GM12878 (cell line): ENCODE data around the gene CNIH1. TPM values are rescaled to one million over a fixed set of nuclear protein-coding genes. Genes with fewer than 3 reads are reported as not detected.

Experiments used
- ATAC-seq: fragments of 200-7000 bp; cut with Tn5 transposase; 3 replicates; pipeline ENCODE4 v1.9.1; 2020; ENCODE audit warnings: mild to moderate bottlenecking, moderate library complexity
- BruUV-seq: library from RNA; stranded (reverse); fragments of 400-500 nt; replicated peaks from 2 replicates; lab custom pipeline; 2021; lab: Mats Ljungman, UMichigan
- CTCF ChIA-PET: fragments of 300-600 bp; sonication (Branson Sonifier 250); formaldehyde crosslinking; extraction: SDS; loops from one replicate; lab custom pipeline; 2021; ENCODE audit warnings: inconsistent platforms; lab: Yijun Ruan, JAX
- POLR2A ChIA-PET: fragments of 350-600 bp; formaldehyde crosslinking; extraction: SDS; loops from one replicate; lab custom pipeline; 2021; ENCODE audit warnings: inconsistent platforms; lab: Charles Lee
- RAD21 ChIA-PET: fragments of 300-600 bp; sonication (Branson Sonifier 250); formaldehyde crosslinking; loops from one replicate; lab custom pipeline; 2023; ENCODE audit warnings: antibody characterized with exemption; ENCODE audit not compliant: unreplicated experiment; lab: Charles Lee
- SMC1A ChIA-PET: fragments of 300-600 bp; sonication (Branson Sonifier 250); formaldehyde crosslinking; loops from one replicate; lab custom pipeline; 2023; ENCODE audit not compliant: unreplicated experiment, uncharacterized antibody; lab: Charles Lee
- DNase-seq: peaks from one replicate; pipeline ENCODE4 v3.0.0-alpha.2; 2011; ENCODE audit warnings: low read depth, low spot score
- FAIRE-seq: peaks from 3 replicates; lab custom pipeline; 2011; peaks lifted over from hg19 to GRCh38; lab: Jason Lieb, UNC
- H2AFZ ChIP-seq: 2 replicates; pipeline ENCODE4 v1.6.0; 2011; ENCODE audit warnings: low read depth, low read length, control low read depth; ENCODE audit not compliant: control insufficient read depth
- H3K27ac ChIP-seq: 2 replicates; pipeline ENCODE4 v1.5.1; 2011; ENCODE audit warnings: control low read depth; ENCODE audit not compliant: control insufficient read depth, insufficient read depth
- H3K27me3 ChIP-seq, 2 experiments: replicated peaks in 1 of 2; 2 replicates each; pipeline versions ENCODE4 v1.6.0 to v1.6.1; 2011; ENCODE audit warnings: low read length in 1 of 2; ENCODE audit not compliant: control insufficient read depth in 2 of 2, insufficient read depth in 2 of 2
- H3K36me3 ChIP-seq, 2 experiments: 2 replicates each; pipeline ENCODE4 v1.5.1; 2011; ENCODE audit warnings: low read length in 1 of 2; ENCODE audit not compliant: control insufficient read depth in 2 of 2, insufficient read depth in 2 of 2
- H3K4me1 ChIP-seq: 2 replicates; pipeline ENCODE4 v1.6.1; 2011; ENCODE audit warnings: mild to moderate bottlenecking, low read length, moderate library complexity, mixed read lengths; ENCODE audit not compliant: control insufficient read depth, insufficient read depth
- H3K4me2 ChIP-seq: 2 replicates; pipeline ENCODE4 v1.6.0; 2011; ENCODE audit warnings: control low read depth; ENCODE audit not compliant: control insufficient read depth, insufficient read depth
- H3K4me3 ChIP-seq: fragments of 200-600 bp; sonication (generic); 2 replicates; pipeline ENCODE4 v1.5.1; 2016
- H3K79me2 ChIP-seq: 2 replicates; pipeline ENCODE4 v1.6.0; 2011; ENCODE audit warnings: low read length; ENCODE audit not compliant: control insufficient read depth, insufficient read depth
- H3K9ac ChIP-seq: 2 replicates; pipeline ENCODE4 v1.8.0; 2011; ENCODE audit warnings: low read length, control low read depth, mixed read lengths; ENCODE audit not compliant: control insufficient read depth, insufficient read depth
- H3K9me3 ChIP-seq: replicated peaks from 3 replicates; pipeline ENCODE4 v1.5.1; 2011; ENCODE audit warnings: mild to moderate bottlenecking, low read length; ENCODE audit not compliant: control insufficient read depth, insufficient read depth
- H4K20me1 ChIP-seq: 2 replicates; pipeline ENCODE4 v1.6.0; 2011; ENCODE audit not compliant: control insufficient read depth, insufficient read depth
- CREB1 ChIP-seq: IDR thresholded peaks from 2 replicates; pipeline ENCODE4 v1.6.1; 2012; ENCODE audit warnings: low read depth, mild to moderate bottlenecking, inconsistent platforms
- EGR1 ChIP-seq, 2 experiments: IDR thresholded peaks; 1 replicate in 1 of 2; 2 replicates in 1 of 2; pipeline ENCODE4 v1.6.1; 2011 to 2012; ENCODE audit warnings: low read depth in 2 of 2, low read length in 2 of 2, borderline replicate concordance in 1 of 2, mild to moderate bottlenecking in 1 of 2, moderate library complexity in 1 of 2
- GABPA ChIP-seq: IDR thresholded peaks from 2 replicates; pipeline ENCODE4 v1.6.1; 2014; ENCODE audit warnings: antibody characterized with exemption, low read depth, mild to moderate bottlenecking, inconsistent platforms
- PRDM15 ChIP-seq: fragments of 450-650 bp; formaldehyde crosslinking; IDR thresholded peaks from 2 replicates; pipeline ENCODE4 v1.4.0; 2020; ENCODE audit warnings: mild to moderate bottlenecking, moderate library complexity
- RELB ChIP-seq: fragments of 450-650 bp; IDR thresholded peaks from 2 replicates; pipeline ENCODE4 v1.6.1; 2017; ENCODE audit warnings: low read depth, mild to moderate bottlenecking, moderate library complexity
- SIX5 ChIP-seq: IDR thresholded peaks from 2 replicates; pipeline ENCODE4 v1.6.1; 2011; ENCODE audit warnings: mild to moderate bottlenecking, low read depth, low read length, moderate library complexity; ENCODE audit not compliant: severe bottlenecking
- SREBF2 ChIP-seq: IDR thresholded peaks from 2 replicates; pipeline ENCODE4 v1.6.1; 2012; ENCODE audit warnings: mild to moderate bottlenecking, low read length
- WRNIP1 ChIP-seq: IDR thresholded peaks from 2 replicates; pipeline ENCODE4 v1.6.1; 2011; ENCODE audit warnings: low read depth, low read length, improper control_type of control experiment, borderline replicate concordance
- ZBTB33 ChIP-seq: fragments of 450-650 bp; IDR thresholded peaks from 2 replicates; pipeline ENCODE4 v1.6.1; 2017; ENCODE audit warnings: mild to moderate bottlenecking
- ZBTB4 ChIP-seq: fragments of 450-650 bp; formaldehyde crosslinking; IDR thresholded peaks from 2 replicates; pipeline ENCODE4 v1.4.0; 2022; ENCODE audit warnings: mild to moderate bottlenecking, moderate library complexity
- ZNF622 ChIP-seq: fragments of 450-650 bp; IDR thresholded peaks from 2 replicates; pipeline ENCODE4 v1.6.1; 2017; ENCODE audit warnings: mild to moderate bottlenecking, inconsistent platforms
- WGBS: methylation state at CpG from one replicate; pipeline ENCODE4 v1.1.6; 2016; ENCODE audit warnings: low lambda C conversion rate; ENCODE audit not compliant: insufficient replicate concordance, insufficient coverage; ENCODE audit errors: missing lambda C conversion rate; 5-methylcytosine and 5-hydroxymethylcytosine counted together
- in situ Hi-C: fragments of 300-500 bp; cut with MboI; formaldehyde crosslinking; loops from 9 replicates; pipeline ENCODE4 v1.14.3; 2018; ENCODE audit warnings: mixed read lengths
- intact Hi-C: fragments of 100-400 bp; cut with micrococcal nuclease; formaldehyde crosslinking; loops from one replicate; pipeline ENCODE4 v1.14.2; 2022; ENCODE audit not compliant: unreplicated experiment
- polyA plus RNA-seq, 11 experiments: library from polyadenylated mRNA; depleted of rRNA in 4 of 11; unstranded in 6 of 11; stranded (reverse) in 5 of 11; fragments of >200 nt; fragmentation: Nextera tagmentation in 4 of 11; fragmentation: Illumina TruSeq in 1 of 11; extraction: Ambion mirVana in 4 of 11; extraction: Trizol in 1 of 11; gene quantifications; 1 replicate in 1 of 11; 2 replicates in 10 of 11; pipeline versions ENCODE4 v1.2.1 to v1.2.3, GENCODE V29; 2011 to 2016; ENCODE audit warnings: inconsistent platforms in 2 of 11, missing spikeins in 2 of 11, low read depth in 1 of 11
- total RNA-seq, 4 experiments: library from RNA; depleted of rRNA in 3 of 4; stranded (reverse); fragments of >200 nt in 3 of 4; fragmentation: Illumina TruSeq in 1 of 4; extraction: Trizol in 1 of 4; gene quantifications; 2 replicates each; pipeline versions ENCODE4 v1.2.1 to v1.2.3, GENCODE V29; 2013 to 2021

CNIH1 gene
- total and polyA plus RNA-seq, 10 of the 15 experiments (the other 5 are each of a cell fraction or from before 2014, with no cell fraction given) = 48.9 to 274 (median 110) TPM

- no peak for TF ChIP-seq SREBF2
Observed at GRCh38 chr14:54471641-54472040, 30.5 kb upstream of the CNIH1 start (continued).

GRCh38 chr14:54470701-54471100 is 29.5 kb upstream of the CNIH1 start:
- 58% methylated on average over 4 of the region's 4 CpGs for WGBS
- ChIA-PET RAD21 (no interaction called here), CTCF (no interaction called here), SMC1A (no interaction called here), POLR2A (no interaction called here)
- no peaks in the 10 kb centered on the region for H3K79me2 ChIP-seq
- no peak overlapping the region for H3K27ac ChIP-seq
- H3K4me2 ChIP-seq = no peak overlapping the region
- H3K4me1 ChIP-seq = no peaks in the 10 kb centered on the region
- FAIRE-seq = no peak
- H4K20me1 ChIP-seq = no peaks in the 10 kb centered on the region
- H2AFZ ChIP-seq = no peak overlapping the region
- no peaks in the 10 kb centered on the region for H3K27me3 ChIP-seq
- ATAC-seq = no peak
- H3K36me3 ChIP-seq = no peaks in the 10 kb centered on the region; a peak in 2 of 4 replicates
- no peak for DNase-seq
- peaks cover 3% of the 10 kb centered on the region; the same call in 2 of the 3 replicates for H3K9me3 ChIP-seq
- no peak overlapping the region for H3K9ac ChIP-seq
- H3K4me3 ChIP-seq = no peak overlapping the region
- in situ Hi-C loops (no loop called here), intact Hi-C loops (no loop called here)
- no TSS peak for BruUV-seq
- no peak for TF ChIP-seq SIX5
- no peak for TF ChIP-seq PRDM15 (CRISPR knock-in tag)
- no peak for TF ChIP-seq RELB
- no peak for TF ChIP-seq CREB1
- no peak for TF ChIP-seq ZBTB33
- TF ChIP-seq ZBTB4 (CRISPR knock-in tag) = no peak
- no peak for TF ChIP-seq GABPA
- TF ChIP-seq ZNF622 = no peak
- no peak for TF ChIP-seq EGR1 (IDR thresholded peaks at IDR 0.05; ENCODE audit: borderline replicate concordance in 1 of 2, low read depth in 2 of 2, low read length in 2 of 2)
- TF ChIP-seq WRNIP1 = no peak
